HG03457 (cell line): ENCODE results near the gene ABCD1.
"Not testable (repeated sequence)": the region's sequence is repeated elsewhere in the genome, so short reads cannot be mapped to it uniquely, and the experiment has no call there.

Source experiments
- ATAC-seq: cut with Tn5 transposase; IDR thresholded peaks from one replicate; pipeline ENCODE4 v1.9.1; 2021; ENCODE audit warnings: moderate number of reproducible peaks; ENCODE audit not compliant: unreplicated experiment

The ABCD1 gene

DNA sequence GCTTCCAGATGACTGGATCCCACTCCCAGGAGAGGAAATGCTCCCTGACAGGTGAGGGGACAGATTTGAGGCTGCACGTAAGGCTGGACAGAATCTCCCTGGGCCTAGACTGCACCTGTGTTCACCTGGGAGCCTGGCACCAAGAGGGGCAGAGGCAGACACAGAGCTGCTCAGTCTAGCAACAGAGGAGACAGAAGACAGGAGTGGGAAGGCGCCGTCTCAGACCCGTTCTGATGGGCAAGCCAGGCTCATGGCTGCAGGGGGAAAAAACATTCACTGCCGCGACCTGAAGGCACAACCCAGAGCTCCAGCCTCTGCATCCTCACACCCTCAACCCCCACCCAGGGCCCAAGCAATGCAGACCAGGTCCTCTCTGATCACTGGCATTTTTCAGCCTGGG, 17.2 kb upstream of the ABCD1 start:
- no peak for ATAC-seq

DNA sequence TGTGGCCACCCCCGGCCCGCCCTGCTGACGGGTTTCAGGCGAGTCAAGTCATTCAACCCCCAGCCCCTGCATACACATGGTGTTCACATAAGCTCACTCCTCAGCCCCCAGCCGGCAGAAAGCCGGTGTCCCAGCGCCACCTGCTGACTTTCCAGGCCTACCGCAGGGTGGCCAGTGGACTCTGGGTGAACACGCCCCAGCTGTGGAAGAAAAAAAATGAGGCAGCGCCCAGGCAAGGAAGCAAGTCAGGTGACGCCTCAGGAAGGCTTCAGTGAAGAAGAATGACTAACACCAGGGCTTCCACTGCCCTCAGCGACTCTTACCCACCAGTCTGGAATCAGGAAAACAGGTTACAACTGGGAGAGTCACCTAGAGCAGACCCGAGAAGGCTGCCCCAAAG, 16.2 kb upstream of the ABCD1 start:
- ATAC-seq, result no peak

DNA sequence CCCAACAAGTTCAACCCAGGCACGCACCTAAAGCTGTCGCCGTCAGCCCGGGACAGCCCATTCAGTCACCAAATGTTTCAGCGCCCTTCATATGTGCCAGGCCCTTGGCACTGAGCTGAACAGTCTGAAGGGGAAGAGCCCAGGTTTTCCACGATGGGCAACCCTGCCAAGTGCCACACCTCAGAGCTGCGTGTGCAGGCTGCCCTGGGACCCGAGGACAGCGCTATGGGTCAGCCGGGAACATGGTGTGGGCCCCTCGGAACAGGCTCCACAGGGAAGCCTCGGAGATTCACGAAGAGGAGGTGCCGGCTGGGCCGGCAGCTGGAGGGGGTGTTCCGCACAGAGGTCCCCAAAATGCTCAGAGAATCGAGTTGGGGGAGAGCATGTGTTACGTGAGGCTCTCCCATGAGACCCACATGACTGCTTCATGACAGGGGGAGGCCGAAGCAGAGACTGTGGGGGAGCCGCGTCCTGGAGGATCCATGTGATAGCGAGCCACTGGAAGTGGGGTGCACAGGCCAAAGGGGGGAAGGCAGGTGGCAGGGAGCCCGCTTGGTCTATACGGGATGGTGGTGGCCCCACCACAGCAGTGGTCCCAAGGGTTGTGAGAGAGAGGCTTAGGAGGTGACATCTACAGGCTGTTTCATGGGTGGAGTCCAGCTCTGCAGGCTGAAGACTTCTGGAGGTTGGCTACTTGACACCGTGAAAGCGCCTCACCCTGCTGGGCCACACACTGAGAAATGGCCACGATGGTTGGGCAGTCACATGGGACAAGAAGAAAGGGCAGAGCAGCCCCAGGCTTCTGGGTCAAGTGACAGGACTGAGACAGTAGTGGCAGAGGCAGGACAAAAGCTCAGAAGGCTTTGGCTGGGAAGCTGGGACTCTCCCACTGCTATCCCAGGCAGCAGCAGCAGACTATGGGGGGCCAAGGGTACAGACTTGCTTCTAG, 14.7 kb upstream of the ABCD1 start:
- ATAC-seq, result no peak

DNA sequence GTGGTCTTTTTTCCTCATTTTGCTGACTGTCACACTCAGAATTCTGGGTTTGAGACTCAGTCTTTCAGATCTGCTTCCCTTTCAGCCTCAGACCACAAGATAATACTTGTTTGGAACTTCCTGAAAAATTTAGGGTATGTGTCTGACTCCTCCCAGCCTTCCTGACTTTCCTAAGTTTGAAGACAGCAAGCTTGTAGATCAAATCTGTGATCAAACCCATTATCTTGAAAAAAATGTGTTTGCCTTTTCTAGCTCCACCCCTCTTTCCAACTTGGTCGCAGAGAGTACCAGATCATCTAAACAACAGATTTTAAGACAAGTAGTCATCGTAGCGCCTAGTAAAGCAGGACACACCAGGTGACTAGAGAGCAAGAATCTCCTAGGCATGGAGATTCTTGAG, 10.4 kb upstream of the ABCD1 start:
- no peak for ATAC-seq

DNA sequence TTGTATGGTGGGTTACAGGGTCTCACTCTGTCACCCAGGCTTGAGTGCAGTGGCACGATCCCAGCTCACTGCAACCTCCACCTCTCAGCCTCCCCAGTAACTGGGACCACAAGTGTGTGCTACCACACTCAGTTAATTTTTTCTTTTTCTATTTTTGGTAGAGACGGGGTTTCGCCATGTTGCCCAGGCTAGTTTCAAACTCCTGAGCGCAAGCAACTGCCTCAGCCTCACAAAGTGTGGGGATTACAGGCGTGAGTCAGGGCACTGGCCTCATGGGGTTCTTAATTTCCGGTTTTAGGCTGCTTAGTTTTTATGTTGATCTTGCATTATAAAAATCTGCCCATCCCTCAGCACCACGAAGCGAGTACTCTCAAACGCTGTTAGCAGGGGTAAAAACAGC, 7.2 kb upstream of the ABCD1 start:
- ATAC-seq, result no peak

DNA sequence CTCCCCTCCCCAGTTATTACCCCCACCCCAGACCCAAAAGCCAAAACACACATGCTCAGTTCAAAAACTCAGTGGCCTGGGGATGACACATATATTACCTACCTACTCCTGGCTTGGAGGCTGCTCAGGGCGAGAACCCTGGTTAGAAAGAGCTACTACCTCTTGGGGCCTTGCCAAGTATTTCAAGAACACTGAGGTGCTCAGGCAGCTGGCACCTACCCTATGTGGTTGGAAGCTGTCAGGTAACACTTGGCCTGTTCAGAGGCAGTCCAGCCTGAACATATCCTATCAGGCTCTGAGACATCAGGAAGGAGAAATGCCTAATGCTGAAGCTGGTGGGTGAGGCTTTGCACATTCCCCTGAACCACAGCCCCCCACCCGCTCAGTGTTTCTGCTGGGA, 5.4 kb upstream of the ABCD1 start:
- ATAC-seq, result no peak

- no peak for ATAC-seq
These were observed 5.0 kb upstream of the ABCD1 start for GRCh38 chrX:153719701-153720100.

GRCh38 chrX:153722704-153723350, 1.8 kb upstream of the ABCD1 start:
- no peak for ATAC-seq

- peak; percentile 26 for ATAC-seq
These were observed 1.1 kb upstream of the ABCD1 start for GRCh38 chrX:153723351-153724251.

GRCh38 chrX:153725039-153725831, 579 bp downstream of the ABCD1 start:
- peak; percentile 7 for ATAC-seq

DNA sequence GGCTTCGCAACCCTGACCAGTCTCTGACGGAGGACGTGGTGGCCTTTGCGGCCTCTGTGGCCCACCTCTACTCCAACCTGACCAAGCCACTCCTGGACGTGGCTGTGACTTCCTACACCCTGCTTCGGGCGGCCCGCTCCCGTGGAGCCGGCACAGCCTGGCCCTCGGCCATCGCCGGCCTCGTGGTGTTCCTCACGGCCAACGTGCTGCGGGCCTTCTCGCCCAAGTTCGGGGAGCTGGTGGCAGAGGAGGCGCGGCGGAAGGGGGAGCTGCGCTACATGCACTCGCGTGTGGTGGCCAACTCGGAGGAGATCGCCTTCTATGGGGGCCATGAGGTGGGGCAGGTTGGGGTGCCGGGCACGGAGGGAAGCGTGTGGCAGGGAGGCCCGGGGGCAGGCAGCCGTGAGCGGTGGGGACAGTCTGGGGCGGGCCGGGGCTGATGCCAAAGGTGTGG, 1.2 kb downstream of the ABCD1 start:
- no peak for ATAC-seq

DNA sequence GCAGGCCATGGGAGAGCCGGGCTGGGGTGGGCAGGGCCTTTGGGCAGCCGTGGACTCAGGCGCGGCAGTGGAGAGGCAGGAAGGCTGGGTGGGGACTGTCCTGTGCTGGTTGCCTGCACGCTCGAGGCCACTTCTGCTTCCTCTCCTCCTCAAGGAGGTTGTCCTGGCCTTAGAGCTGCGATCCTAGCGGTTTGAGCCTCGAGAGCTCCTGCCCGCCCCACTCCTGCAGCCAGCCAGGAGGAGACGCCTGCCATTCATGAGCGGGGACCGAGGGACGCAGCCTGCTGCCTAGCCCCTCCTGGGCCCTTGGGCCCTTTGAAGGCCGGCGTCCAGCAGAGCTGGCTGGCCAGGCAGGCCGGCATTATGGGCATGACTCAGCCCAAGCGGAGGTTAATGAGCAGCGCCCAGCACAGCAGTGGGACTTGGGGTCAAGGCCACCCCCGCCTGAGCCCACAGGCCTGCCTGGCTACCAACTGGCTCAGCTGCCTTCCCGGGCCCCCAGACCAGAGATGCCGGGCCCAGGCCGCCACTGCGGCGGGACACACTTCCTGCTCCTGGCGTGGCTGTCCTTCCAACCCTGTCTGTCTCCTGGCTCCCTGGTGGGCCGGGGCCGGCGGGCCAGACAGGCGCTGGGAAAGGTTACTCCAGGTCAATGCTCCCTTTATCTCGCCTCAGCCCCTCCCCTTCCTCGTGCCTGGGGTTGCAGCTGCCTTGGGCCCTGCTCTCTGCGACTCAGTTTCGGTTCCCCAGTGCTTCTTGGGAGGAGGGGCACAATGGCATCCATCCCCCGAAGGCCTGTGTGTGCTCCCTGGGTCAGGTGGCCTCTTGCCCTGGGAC, 1.8 kb downstream of the ABCD1 start:
- peak; percentile 30 for ATAC-seq

GRCh38 chrX:153727123-153727931, 2.7 kb downstream of the ABCD1 start:
- ATAC-seq, result no peak

- ATAC-seq, result no peak
These were observed 3.4 kb downstream of the ABCD1 start for GRCh38 chrX:153728095-153728494.

DNA sequence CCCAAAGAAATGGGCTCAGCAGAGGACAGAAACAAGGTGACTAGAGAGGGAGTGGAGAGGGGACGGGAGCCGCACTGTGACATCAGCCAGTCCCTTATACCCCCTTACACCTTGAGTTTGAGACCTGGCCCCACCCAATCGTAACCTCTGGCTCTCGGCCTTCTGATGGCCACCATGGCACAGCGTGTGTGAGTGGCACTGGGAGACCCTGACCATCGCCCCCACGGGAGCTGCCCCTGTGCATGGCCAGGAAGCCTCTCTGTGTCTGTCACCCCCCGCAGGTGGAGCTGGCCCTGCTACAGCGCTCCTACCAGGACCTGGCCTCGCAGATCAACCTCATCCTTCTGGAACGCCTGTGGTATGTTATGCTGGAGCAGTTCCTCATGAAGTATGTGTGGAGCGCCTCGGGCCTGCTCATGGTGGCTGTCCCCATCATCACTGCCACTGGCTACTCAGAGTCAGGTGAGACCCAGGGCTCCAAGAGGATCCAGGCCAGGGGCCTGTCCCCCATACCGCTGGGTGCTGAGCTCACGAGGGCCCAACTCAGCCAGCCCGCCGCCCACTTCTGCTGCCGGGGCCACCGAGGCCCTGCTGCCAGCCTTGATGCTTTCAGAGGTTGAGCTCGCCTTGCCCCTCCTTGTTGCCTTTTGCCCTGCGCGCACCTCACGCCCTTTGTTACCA, 4.4 kb downstream of the ABCD1 start:
- ATAC-seq, result no peak

DNA sequence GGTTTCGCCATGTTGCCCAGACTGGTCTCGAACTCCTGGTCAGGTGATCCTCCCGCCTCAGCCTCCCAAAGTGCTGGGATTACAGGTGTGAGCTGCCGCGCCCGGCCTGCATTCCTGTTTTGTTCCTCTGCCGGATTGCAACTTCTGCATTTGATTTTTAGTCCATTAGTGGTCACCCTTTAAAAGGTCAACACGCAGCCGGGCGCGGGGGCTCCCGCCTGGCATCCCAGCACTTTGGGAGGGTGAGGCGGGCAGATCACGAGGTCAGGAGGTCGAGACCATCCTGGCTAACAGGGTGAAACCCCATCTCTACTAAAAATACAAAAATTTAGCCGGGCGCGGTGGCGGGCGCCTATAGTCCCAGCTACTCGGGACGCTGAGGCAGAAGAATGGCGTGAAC, 5.5 kb downstream of the ABCD1 start:
- ATAC-seq, result not testable (repeated sequence)

GRCh38 chrX:153731117-153731844, 6.6 kb downstream of the ABCD1 start:
- ATAC-seq, result no peak
